Measurements from ENCODE around the gene MBOAT2.

MBOAT2 gene

GRCh38 chr2:8821276-8822217 is 181.9 kb downstream of the MBOAT2 start:
- Histone ChIP-seq H3K9ac (ENCODE audit: low read depth, low read length) (no peak overlapping the region), H3K27ac (ENCODE audit: low read length) (no peak overlapping the region), H3K4me3 (ENCODE audit: low read depth in 1 of 2, low read length in 2 of 2) (no peak overlapping the region), H3K36me3 (ENCODE audit: insufficient read depth, low read length) (peaks cover 38% of the 10 kb centered on the region), H3K4me1 (ENCODE audit: insufficient read depth, low read length) (no peaks in the 10 kb centered on the region), H2AFZ (ENCODE audit: low read depth, low read length) (no peak overlapping the region), H3K9me3 (ENCODE audit: insufficient read depth, low read length, severe bottlenecking) (no peaks in the 10 kb centered on the region), H3K27me3 (ENCODE audit: insufficient read depth, low read length, poor library complexity) (no peaks in the 10 kb centered on the region), H4K20me1 (ENCODE audit: insufficient read depth, low read length) (peaks cover 5% of the 10 kb centered on the region; the same call in 1 of the 2 replicates), H3K4me2 (ENCODE audit: insufficient read depth, low read length) (no peak overlapping the region), H3K79me2 (ENCODE audit: insufficient read depth, low read length) (no peaks in the 10 kb centered on the region)
- TF ChIP-seq CTCF (IDR thresholded peaks at IDR 0.05; ENCODE audit: borderline replicate concordance, extremely low read depth, low read length, poor library complexity, severe bottlenecking) (no peak), EZH2 (IDR thresholded peaks at IDR 0.05; ENCODE audit: borderline replicate concordance, low read depth, low read length, severe bottlenecking) (no peak)
- no peak for ATAC-seq (ENCODE audit: insufficient read depth, low read depth)
- no peak for DNase-seq

GRCh38 chr2:8819948-8820347 is 183.5 kb downstream of the MBOAT2 start:
- Histone ChIP-seq H3K4me1 (ENCODE audit: insufficient read depth, low read length) (no peaks in the 10 kb centered on the region), H3K9me3 (ENCODE audit: insufficient read depth, low read length, severe bottlenecking) (no peaks in the 10 kb centered on the region), H3K4me3 (ENCODE audit: low read depth in 1 of 2, low read length in 2 of 2) (no peak overlapping the region), H3K36me3 (ENCODE audit: insufficient read depth, low read length) (peaks cover 41% of the 10 kb centered on the region), H3K79me2 (ENCODE audit: insufficient read depth, low read length) (no peaks in the 10 kb centered on the region), H4K20me1 (ENCODE audit: insufficient read depth, low read length) (peaks cover 5% of the 10 kb centered on the region; the same call in 1 of the 2 replicates), H3K27me3 (ENCODE audit: insufficient read depth, low read length, poor library complexity) (no peaks in the 10 kb centered on the region), H3K27ac (ENCODE audit: low read length) (no peak overlapping the region), H3K4me2 (ENCODE audit: insufficient read depth, low read length) (no peak overlapping the region), H2AFZ (ENCODE audit: low read depth, low read length) (no peak overlapping the region), H3K9ac (ENCODE audit: low read depth, low read length) (no peak overlapping the region)
- TF ChIP-seq CTCF (IDR thresholded peaks at IDR 0.05; ENCODE audit: borderline replicate concordance, extremely low read depth, low read length, poor library complexity, severe bottlenecking) (no peak), EZH2 (IDR thresholded peaks at IDR 0.05; ENCODE audit: borderline replicate concordance, low read depth, low read length, severe bottlenecking) (no peak)
- DNase-seq: no peak
- ATAC-seq (ENCODE audit: insufficient read depth, low read depth): no peak

- no peak overlapping the region for H2AFZ ChIP-seq (ENCODE audit: low read depth, low read length)
- no peak overlapping the region for H3K27ac ChIP-seq (ENCODE audit: low read length)
- H3K4me2 ChIP-seq (ENCODE audit: insufficient read depth, low read length): no peak overlapping the region
- DNase-seq (no peak), ATAC-seq (ENCODE audit: insufficient read depth, low read depth) (no peak)
- peaks cover 39% of the 10 kb centered on the region for H3K36me3 ChIP-seq (ENCODE audit: insufficient read depth, low read length)
- no peaks in the 10 kb centered on the region for H3K27me3 ChIP-seq (ENCODE audit: insufficient read depth, low read length, poor library complexity)
- H3K9me3 ChIP-seq (ENCODE audit: insufficient read depth, low read length, severe bottlenecking): no peaks in the 10 kb centered on the region
- TF ChIP-seq CTCF (IDR thresholded peaks at IDR 0.05; ENCODE audit: borderline replicate concordance, extremely low read depth, low read length, poor library complexity, severe bottlenecking): no peak
- TF ChIP-seq EZH2 (IDR thresholded peaks at IDR 0.05; ENCODE audit: borderline replicate concordance, low read depth, low read length, severe bottlenecking): no peak
- no peak overlapping the region for H3K9ac ChIP-seq (ENCODE audit: low read depth, low read length)
- H4K20me1 ChIP-seq (ENCODE audit: insufficient read depth, low read length): peaks cover 5% of the 10 kb centered on the region; the same call in 1 of the 2 replicates
- no peaks in the 10 kb centered on the region for H3K79me2 ChIP-seq (ENCODE audit: insufficient read depth, low read length)
- H3K4me1 ChIP-seq (ENCODE audit: insufficient read depth, low read length): no peaks in the 10 kb centered on the region
- H3K4me3 ChIP-seq (ENCODE audit: low read depth in 1 of 2, low read length in 2 of 2): no peak overlapping the region
Observed at GRCh38 chr2:8819194-8819593, 184.3 kb downstream of the MBOAT2 start.
